RCC 7860 (cell line): ENCODE data around the gene HMG20A.
A peak's percentile ranks its signal among the peaks of the same experiment; 100 is the strongest.

Source experiments
- DNase-seq: peaks from one replicate; pipeline ENCODE4 v3.0.0-alpha.2; 2015; ENCODE audit warnings: low spot score
- FAIRE-seq: peaks from 2 replicates; lab custom pipeline; 2012; peaks lifted over from hg19 to GRCh38; lab: Jason Lieb, UNC

HMG20A gene

GRCh38 chr15:77513226-77513625 lies 92.5 kb downstream of the HMG20A start:
- DNase-seq (no peak), FAIRE-seq (no peak)

- FAIRE-seq (no peak), DNase-seq (no peak)
Observed at GRCh38 chr15:77514641-77515402, 94.1 kb downstream of the HMG20A start.

- DNase-seq (no peak), FAIRE-seq (no peak)
Observed at GRCh38 chr15:77515613-77516012, 94.9 kb downstream of the HMG20A start.

- FAIRE-seq: no peak
Observed at GRCh38 chr15:77516076-77516475, 95.4 kb downstream of the HMG20A start.

GRCh38 chr15:77516786-77517185 lies 96.1 kb downstream of the HMG20A start:
- FAIRE-seq (no peak), DNase-seq (no peak)

More at GRCh38 chr15:77516076-77516475, 95.4 kb downstream of the HMG20A start:
- peak; percentile 17 for DNase-seq

- DNase-seq (no peak), FAIRE-seq (no peak)
Observed at GRCh38 chr15:77517579-77517978, 96.9 kb downstream of the HMG20A start.

GRCh38 chr15:77518458-77518857 lies 97.8 kb downstream of the HMG20A start:
- DNase-seq (no peak), FAIRE-seq (no peak)

GRCh38 chr15:77519540-77519939 lies 98.9 kb downstream of the HMG20A start:
- no peak for FAIRE-seq
- no peak for DNase-seq

GRCh38 chr15:77521206-77521605 lies 100.5 kb downstream of the HMG20A start:
- FAIRE-seq: no peak
- DNase-seq: no peak

- DNase-seq (no peak), FAIRE-seq (no peak)
Observed at GRCh38 chr15:77525400-77525811, 104.7 kb downstream of the HMG20A start.

GRCh38 chr15:77525907-77526594 lies 105.4 kb downstream of the HMG20A start:
- DNase-seq (no peak), FAIRE-seq (no peak)

- FAIRE-seq (no peak), DNase-seq (no peak)
Observed at GRCh38 chr15:77526595-77527163, 106.0 kb downstream of the HMG20A start.

GRCh38 chr15:77527164-77527778 lies 106.6 kb downstream of the HMG20A start:
- FAIRE-seq: no peak

GRCh38 chr15:77527831-77528231 lies 107.1 kb downstream of the HMG20A start:
- no peak for DNase-seq
- FAIRE-seq: no peak

More at GRCh38 chr15:77527164-77527778, 106.6 kb downstream of the HMG20A start:
- DNase-seq: no peak

GRCh38 chr15:77528290-77528967 lies 107.7 kb downstream of the HMG20A start:
- DNase-seq: no peak
- no peak for FAIRE-seq

GRCh38 chr15:77528968-77529319 lies 108.3 kb downstream of the HMG20A start:
- no peak for FAIRE-seq
- DNase-seq: no peak

- FAIRE-seq: no peak
- no peak for DNase-seq
Observed at GRCh38 chr15:77529394-77530159, 108.9 kb downstream of the HMG20A start.

GRCh38 chr15:77530576-77530975 lies 109.9 kb downstream of the HMG20A start:
- no peak for DNase-seq
- no peak for FAIRE-seq

- no peak for FAIRE-seq
Observed at GRCh38 chr15:77531191-77532000, 110.7 kb downstream of the HMG20A start.

More at GRCh38 chr15:77531191-77532000, 110.7 kb downstream of the HMG20A start:
- no peak for DNase-seq
